ENCODE data around the gene FBN3.
"Not testable (repeated sequence)": the region's sequence is repeated elsewhere in the genome, so short reads cannot be mapped to it uniquely, and the experiment has no call there.

The FBN3 gene

GRCh38 chr19:8046569-8047165 lies 102.7 kb downstream of the FBN3 start:
- no peak for DNase-seq

- no peak for DNase-seq
Observed at GRCh38 chr19:8045872-8046568, 103.4 kb downstream of the FBN3 start.

- DNase-seq, result no peak
Observed at GRCh38 chr19:8044018-8044417, 105.4 kb downstream of the FBN3 start.

GRCh38 chr19:8042900-8043299 lies 106.5 kb downstream of the FBN3 start:
- no peak for DNase-seq

- no peak for DNase-seq
Observed at GRCh38 chr19:8041531-8041931, 107.9 kb downstream of the FBN3 start.

GRCh38 chr19:8039231-8039630 lies 110.2 kb downstream of the FBN3 start:
- DNase-seq, result no peak

- no peak for DNase-seq
Observed at GRCh38 chr19:8038815-8039214, 110.6 kb downstream of the FBN3 start.

GRCh38 chr19:8036434-8037099 lies 112.8 kb downstream of the FBN3 start:
- DNase-seq, result no peak

GRCh38 chr19:8034178-8034525 lies 115.2 kb downstream of the FBN3 start:
- DNase-seq, result no peak

- DNase-seq, result not testable (repeated sequence)
Observed at GRCh38 chr19:8033287-8034177, 115.9 kb downstream of the FBN3 start.

- no peak for DNase-seq
Observed at GRCh38 chr19:8030960-8031359, 118.4 kb downstream of the FBN3 start.

- no peak for DNase-seq
Observed at GRCh38 chr19:8028951-8029491, 120.4 kb downstream of the FBN3 start.

- no peak for DNase-seq
Observed at GRCh38 chr19:8025316-8025715, 124.1 kb downstream of the FBN3 start.

GRCh38 chr19:8024256-8024655 lies 125.1 kb downstream of the FBN3 start:
- not testable (repeated sequence) for DNase-seq

GRCh38 chr19:8023371-8023770 lies 126.0 kb downstream of the FBN3 start:
- no peak for DNase-seq

GRCh38 chr19:8022275-8022674 lies 127.1 kb downstream of the FBN3 start:
- DNase-seq, result no peak

- no peak for DNase-seq
Observed at GRCh38 chr19:8021374-8021773, 128.0 kb downstream of the FBN3 start.

GRCh38 chr19:8020681-8021080 lies 128.7 kb downstream of the FBN3 start:
- no peak for DNase-seq

GRCh38 chr19:8017808-8018207 lies 131.6 kb downstream of the FBN3 start:
- no peak for DNase-seq

Data from DMS79 (cell line).